ENCODE results near the gene CCBE1. TPM values are rescaled to one million over a fixed set of nuclear protein-coding genes. Genes with fewer than 3 reads are reported as not detected.
"Not testable (repeated sequence)": the region's sequence is repeated elsewhere in the genome, so short reads cannot be mapped to it uniquely, and the experiment has no call there.

The CCBE1 gene
- total RNA-seq, 1 donor from 2014 or later = 6.4 TPM

GRCh38 chr18:59650266-59650820 lies 46.9 kb downstream of the CCBE1 start:
- Mint-ChIP-seq H3K4me1 (peaks cover 30% of the 10 kb centered on the region), H3K9me3 (no peaks in the 10 kb centered on the region)

DNA sequence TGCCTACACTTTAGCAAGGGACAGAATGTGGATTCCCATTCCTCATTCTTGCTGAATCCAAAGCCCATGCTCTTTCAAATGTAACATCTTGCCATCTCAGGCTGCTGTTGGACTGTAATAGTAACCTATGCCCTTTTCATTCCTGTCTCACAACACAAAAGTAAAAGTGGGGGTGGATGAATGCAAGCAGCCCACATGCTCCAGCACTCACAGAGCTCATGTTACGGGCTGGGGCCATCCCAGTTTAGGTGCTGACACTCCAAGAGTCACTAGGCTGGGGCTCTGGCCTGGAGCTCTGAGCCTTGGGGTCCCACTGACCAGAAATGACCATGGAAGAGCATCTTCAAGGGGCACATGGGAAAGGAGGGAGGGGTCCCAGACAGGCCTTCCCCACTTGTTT lies 47.6 kb downstream of the CCBE1 start:
- Mint-ChIP-seq H3K9me3 (no peaks in the 10 kb centered on the region), H3K4me1 (peaks cover 30% of the 10 kb centered on the region), H3K4me3 (no peak overlapping the region), H3K27ac (no peak overlapping the region), H3K36me3 (no peaks in the 10 kb centered on the region), H3K27me3 (ENCODE audit: insufficient read depth, low read depth) (peaks cover 4% of the 10 kb centered on the region)
- no peak for DNase-seq (ENCODE audit: low spot score)
- no peak overlapping the region for H3K27ac ChIP-seq
- no peak overlapping the region for H2AFZ ChIP-seq (replicated peaks)
- H3K27me3 ChIP-seq = no peaks in the 10 kb centered on the region
- H3K36me3 ChIP-seq = no peaks in the 10 kb centered on the region
- no peak overlapping the region for H3K9ac ChIP-seq
- H3K4me2 ChIP-seq = no peak overlapping the region
- peaks cover 6% of the 10 kb centered on the region for H3F3A ChIP-seq (ENCODE audit: low read depth)
- H3K9me3 ChIP-seq (ENCODE audit: low read depth) = no peaks in the 10 kb centered on the region
- TF ChIP-seq CTCF (IDR thresholded peaks at IDR 0.05) (no peak), EZH2 (IDR thresholded peaks at IDR 0.05) (no peak), EZH2phosphoT487 (IDR thresholded peaks at IDR 0.05) (no peak)
- H4K20me1 ChIP-seq (ENCODE audit: low read depth) = no peaks in the 10 kb centered on the region
- no peak overlapping the region for H3K4me3 ChIP-seq
- H3K4me1 ChIP-seq = peaks cover 28% of the 10 kb centered on the region
- H3K79me2 ChIP-seq (ENCODE audit: low read depth) = no peaks in the 10 kb centered on the region

More at GRCh38 chr18:59650266-59650820, 46.9 kb downstream of the CCBE1 start:
- Mint-ChIP-seq H3K27ac (peak overlapping the region; percentile 55), H3K4me3 (no peak overlapping the region), H3K36me3 (no peaks in the 10 kb centered on the region), H3K27me3 (ENCODE audit: insufficient read depth, low read depth) (peaks cover 4% of the 10 kb centered on the region)
- TF ChIP-seq EZH2 (IDR thresholded peaks at IDR 0.05) (no peak), EZH2phosphoT487 (IDR thresholded peaks at IDR 0.05) (no peak), CTCF (IDR thresholded peaks at IDR 0.05) (no peak)
- Histone ChIP-seq H3K9me3 (ENCODE audit: low read depth) (no peaks in the 10 kb centered on the region), H3K36me3 (no peaks in the 10 kb centered on the region), H3K9ac (no peak overlapping the region), H3F3A (ENCODE audit: low read depth) (peaks cover 6% of the 10 kb centered on the region), H3K27me3 (no peaks in the 10 kb centered on the region), H3K79me2 (ENCODE audit: low read depth) (no peaks in the 10 kb centered on the region), H3K4me3 (no peak overlapping the region), H3K4me1 (peaks cover 28% of the 10 kb centered on the region), H2AFZ (replicated peaks) (no peak overlapping the region), H3K4me2 (no peak overlapping the region), H3K27ac (no peak overlapping the region), H4K20me1 (ENCODE audit: low read depth) (no peaks in the 10 kb centered on the region)
- peak; percentile 29 for DNase-seq (ENCODE audit: low spot score)

GRCh38 chr18:59648469-59648868 lies 48.8 kb downstream of the CCBE1 start:
- not testable (repeated sequence) for H3K79me2 ChIP-seq (ENCODE audit: low read depth); H3K27ac Mint-ChIP-seq; H3K4me3 ChIP-seq; H3F3A ChIP-seq (ENCODE audit: low read depth); H3K9me3 Mint-ChIP-seq; H3K27me3 ChIP-seq; H3K36me3 ChIP-seq; H3K4me2 ChIP-seq; H3K9ac ChIP-seq; DNase-seq (ENCODE audit: low spot score); H3K4me3 Mint-ChIP-seq; H3K9me3 ChIP-seq (ENCODE audit: low read depth); H3K36me3 Mint-ChIP-seq; H3K27ac ChIP-seq; H3K27me3 Mint-ChIP-seq (ENCODE audit: insufficient read depth, low read depth); H2AFZ ChIP-seq (replicated peaks); H4K20me1 ChIP-seq (ENCODE audit: low read depth)
- H3K4me1 ChIP-seq = peaks cover 28% of the 10 kb centered on the region
- peaks cover 30% of the 10 kb centered on the region for H3K4me1 Mint-ChIP-seq

GRCh38 chr18:59646963-59647307 lies 50.3 kb downstream of the CCBE1 start:
- peaks cover 28% of the 10 kb centered on the region for H3K4me1 ChIP-seq
- H3K36me3 ChIP-seq = no peaks in the 10 kb centered on the region
- peaks cover 30% of the 10 kb centered on the region for H3K4me1 Mint-ChIP-seq

More at GRCh38 chr18:59646963-59647307, 50.3 kb downstream of the CCBE1 start:
- no peaks in the 10 kb centered on the region for H3K36me3 Mint-ChIP-seq
- H3K4me3 Mint-ChIP-seq = no peak overlapping the region
- Histone ChIP-seq H3K4me3 (no peak overlapping the region), H4K20me1 (ENCODE audit: low read depth) (no peaks in the 10 kb centered on the region), H3K4me2 (no peak overlapping the region), H3F3A (ENCODE audit: low read depth) (peaks cover 6% of the 10 kb centered on the region), H3K79me2 (ENCODE audit: low read depth) (no peaks in the 10 kb centered on the region), H3K27ac (no peak overlapping the region), H3K27me3 (no peaks in the 10 kb centered on the region), H2AFZ (replicated peaks) (no peak overlapping the region), H3K9ac (no peak overlapping the region), H3K9me3 (ENCODE audit: low read depth) (no peaks in the 10 kb centered on the region)
- H3K27ac Mint-ChIP-seq = no peak overlapping the region
- no peaks in the 10 kb centered on the region for H3K9me3 Mint-ChIP-seq
- TF ChIP-seq EZH2 (IDR thresholded peaks at IDR 0.05) (no peak), EZH2phosphoT487 (IDR thresholded peaks at IDR 0.05) (no peak), CTCF (IDR thresholded peaks at IDR 0.05) (no peak)
- H3K27me3 Mint-ChIP-seq (ENCODE audit: insufficient read depth, low read depth) = peaks cover 5% of the 10 kb centered on the region
- no peak for DNase-seq (ENCODE audit: low spot score)

Measured in neural progenitor cell (in vitro differentiated cells).